WTC11 (cell line): ENCODE results near the gene DACT3. TPM values are rescaled to one million over a fixed set of nuclear protein-coding genes. Genes with fewer than 3 reads are reported as not detected.

Source experiments
- ATAC-seq: fragments of 200-7000 bp; cut with Tn5 transposase; 2 replicates; pipeline ENCODE4 v1.10.0; 2021; ENCODE audit warnings: mild to moderate bottlenecking, moderate library complexity
- CTCF ChIA-PET: fragments of 300-600 bp; sonication (Branson Sonifier 250); formaldehyde crosslinking; loops from one replicate; lab custom pipeline; 2021; ENCODE audit warnings: antibody characterized with exemption; lab: Charles Lee
- POLR2A ChIA-PET: fragments of 350-600 bp; sonication (Branson Sonifier 250); formaldehyde crosslinking; loops from one replicate; lab custom pipeline; 2021; ENCODE audit warnings: antibody characterized with exemption; lab: Charles Lee
- DNase-seq: peaks from one replicate; pipeline ENCODE4 v3.0.0; 2021; ENCODE audit warnings: low spot score
- H3K27ac Mint-ChIP-seq: 2 replicates; pipeline ENCODE4 v1.8.0; 2021; ENCODE audit warnings: mixed read lengths
- H3K27me3 Mint-ChIP-seq: 2 replicates; pipeline ENCODE4 v1.8.0; 2021; ENCODE audit warnings: low read depth, mild to moderate bottlenecking, moderate library complexity, mixed read lengths
- H3K36me3 Mint-ChIP-seq: 2 replicates; pipeline ENCODE4 v1.8.0; 2021; ENCODE audit warnings: mixed read lengths
- H3K4me1 Mint-ChIP-seq: 2 replicates; pipeline ENCODE4 v1.8.0; 2022; ENCODE audit warnings: mixed read lengths
- H3K4me3 Mint-ChIP-seq: 2 replicates; pipeline ENCODE4 v1.8.0; 2021; ENCODE audit warnings: mild to moderate bottlenecking, moderate library complexity, mixed read lengths
- H3K9me3 Mint-ChIP-seq: 2 replicates; pipeline ENCODE4 v1.8.0; 2021; ENCODE audit warnings: mixed read lengths
- FOXP1 ChIP-seq: sonication (generic); formaldehyde crosslinking; IDR thresholded peaks from 2 replicates; pipeline ENCODE4 v1.8.0; 2022; ENCODE audit warnings: missing genetic modification reagents, mild to moderate bottlenecking, moderate library complexity, borderline replicate concordance
- IRF2 ChIP-seq: sonication (generic); formaldehyde crosslinking; IDR thresholded peaks from 2 replicates; pipeline ENCODE4 v1.8.0; 2022; ENCODE audit warnings: low read depth, missing genetic modification reagents, borderline replicate concordance
- NFATC4 ChIP-seq: fragments of 250-450 bp; sonication (Bioruptor Pico); IDR thresholded peaks from 2 replicates; pipeline ENCODE4 v1.9.0; 2021; ENCODE audit warnings: mild to moderate bottlenecking
- NR1H2 ChIP-seq: sonication (generic); formaldehyde crosslinking; IDR thresholded peaks from 2 replicates; pipeline ENCODE4 v1.9.0; 2021; ENCODE audit warnings: mild to moderate bottlenecking, moderate library complexity, missing genetic modification reagents
- PRRX2 ChIP-seq: fragments of 250-450 bp; sonication (Bioruptor Pico); IDR thresholded peaks from 2 replicates; pipeline ENCODE4 v1.8.0; 2021; ENCODE audit warnings: mild to moderate bottlenecking
- TCF7 ChIP-seq: sonication (generic); formaldehyde crosslinking; IDR thresholded peaks from 2 replicates; pipeline ENCODE4 v1.8.0; 2022; ENCODE audit warnings: mild to moderate bottlenecking, low read depth, missing genetic modification reagents, moderate library complexity
- ZNF121 ChIP-seq: sonication (generic); formaldehyde crosslinking; IDR thresholded peaks from 2 replicates; pipeline ENCODE4 v1.8.0; 2023; ENCODE audit warnings: missing genetic modification reagents
- ZNF232 ChIP-seq: sonication (generic); formaldehyde crosslinking; IDR thresholded peaks from 2 replicates; pipeline ENCODE4 v1.8.0; 2022; ENCODE audit warnings: mild to moderate bottlenecking, missing genetic modification reagents
- ZNF396 ChIP-seq: fragments of 250-450 bp; sonication (Bioruptor Pico); IDR thresholded peaks from 2 replicates; pipeline ENCODE4 v1.8.0; 2021; ENCODE audit warnings: mild to moderate bottlenecking, moderate library complexity, borderline replicate concordance
- total RNA-seq: library from RNA; stranded (reverse); gene quantifications from 3 replicates; pipeline ENCODE4 v1.2.3, GENCODE V29; 2021
- TF ChIP-seq, protein P1 (sequence below): sonication (generic); formaldehyde crosslinking; IDR thresholded peaks from 2 replicates; pipeline ENCODE4 v1.8.0; 2022; ENCODE audit warnings: mild to moderate bottlenecking, missing genetic modification reagents
- TF ChIP-seq, protein P2 (sequence below): sonication (generic); formaldehyde crosslinking; IDR thresholded peaks from 2 replicates; pipeline ENCODE4 v1.8.1; 2023; ENCODE audit warnings: mild to moderate bottlenecking, moderate library complexity, missing genetic modification reagents
- TF ChIP-seq, protein P3 (sequence below): sonication (generic); formaldehyde crosslinking; IDR thresholded peaks from 2 replicates; pipeline ENCODE4 v1.8.1; 2022; ENCODE audit warnings: mild to moderate bottlenecking, missing genetic modification reagents, moderate library complexity, borderline replicate concordance
- TF ChIP-seq, protein P4 (sequence below): sonication (generic); formaldehyde crosslinking; IDR thresholded peaks from 2 replicates; pipeline ENCODE4 v1.8.1; 2022; ENCODE audit warnings: mild to moderate bottlenecking, moderate library complexity, missing genetic modification reagents

DACT3 gene
- total RNA-seq, 1 experiment from 2014 or later = 1.9 TPM

DNA sequence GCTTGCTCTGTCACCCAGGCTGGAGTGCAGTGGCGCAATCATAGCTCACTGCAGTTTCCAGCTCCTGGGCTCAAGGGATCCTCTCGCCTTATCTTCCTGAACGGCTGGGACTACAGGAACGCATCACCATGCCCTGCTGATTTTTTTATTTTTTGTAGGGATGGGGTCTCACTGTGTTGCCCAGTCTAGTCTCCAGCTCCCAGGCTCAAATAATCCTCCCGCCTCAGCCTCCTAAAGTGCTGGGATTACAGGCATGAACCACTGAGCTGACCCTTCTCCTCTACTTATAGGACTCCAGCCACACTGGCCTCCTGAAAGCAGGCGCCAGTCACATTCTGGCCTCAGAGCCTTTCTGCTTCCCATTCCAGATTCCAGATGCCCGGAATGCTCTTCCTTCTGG, 10.5 kb downstream of the DACT3 start:
- peak overlapping the region; percentile 67 for H3K4me3 Mint-ChIP-seq
- H3K27ac Mint-ChIP-seq = no peak overlapping the region
- no peaks in the 10 kb centered on the region; the same call in 1 of the 2 replicates for H3K36me3 Mint-ChIP-seq
- H3K4me1 Mint-ChIP-seq = peaks cover 20% of the 10 kb centered on the region
- no peak for DNase-seq
- POLR2A ChIA-PET = interaction anchor here (0.6 kb wide), 1 partner anchor 593 kb away, joined by 4 read pairs; no protein-coding TSS in a partner anchor
- no peak for ATAC-seq
- no peaks in the 10 kb centered on the region for H3K9me3 Mint-ChIP-seq
- H3K27me3 Mint-ChIP-seq = peaks cover 71% of the 10 kb centered on the region
- TF ChIP-seq ZNF121 (peak; percentile 91), NFATC4 (no peak)
- CTCF ChIA-PET = interaction anchor here (0.5 to 2.5 kb wide), 5 partner anchors 9 to 32 kb away, joined by 3 to 9 read pairs (median 3); partner anchors contain the start of gene DACT3

DNA sequence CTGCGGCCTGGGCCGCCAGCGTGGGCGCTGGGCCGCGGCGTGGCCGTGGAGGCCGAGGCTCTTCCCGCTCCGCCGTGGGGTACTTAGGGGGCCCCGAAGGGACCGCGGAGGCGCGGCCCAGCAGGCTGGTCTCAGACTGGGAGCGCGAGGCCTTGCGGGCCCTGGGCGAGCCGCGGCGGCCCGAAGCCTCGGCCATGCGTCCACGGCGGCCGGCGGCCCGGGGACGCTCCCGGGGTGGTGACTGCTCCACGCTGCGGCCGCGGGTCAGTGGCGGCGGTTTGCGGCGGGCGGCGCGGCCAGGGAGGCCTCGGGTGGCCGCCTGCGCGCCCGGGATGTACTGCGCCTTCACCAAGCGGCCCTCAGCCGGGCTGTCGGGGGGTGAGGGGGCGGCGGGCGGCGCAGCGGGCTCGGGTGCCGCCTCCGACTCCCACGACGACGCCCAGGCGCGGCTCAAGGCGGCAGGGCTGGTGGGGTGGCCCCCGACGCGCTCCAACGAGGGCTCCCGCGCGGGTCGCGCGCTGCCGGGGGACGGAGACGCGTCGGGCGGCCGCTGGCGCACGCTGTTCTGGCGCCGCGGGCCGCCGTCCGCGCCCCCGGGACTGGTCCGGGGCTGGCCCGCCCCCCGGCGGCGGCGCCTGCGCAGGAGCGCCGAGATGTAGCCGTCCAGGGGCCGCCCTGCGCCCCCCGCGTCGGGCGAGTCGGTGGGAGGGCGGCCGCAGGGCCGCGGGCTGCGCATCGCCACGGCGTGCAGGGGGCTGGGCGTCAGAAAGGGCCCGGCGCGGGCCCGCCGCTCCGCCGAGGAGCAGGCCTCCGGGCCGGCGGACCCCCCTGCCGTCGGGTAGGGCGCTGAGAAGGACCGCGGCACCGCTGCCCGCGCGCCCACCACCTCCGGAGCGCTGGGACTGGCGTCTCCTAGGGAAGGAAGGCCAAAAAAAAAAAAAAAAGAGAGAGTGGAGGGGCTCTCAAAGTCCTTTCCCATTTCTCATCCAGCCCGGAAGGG, 11.7 kb downstream of the DACT3 start:
- POLR2A ChIA-PET = no interaction called here
- TF ChIP-seq, protein P1, sequence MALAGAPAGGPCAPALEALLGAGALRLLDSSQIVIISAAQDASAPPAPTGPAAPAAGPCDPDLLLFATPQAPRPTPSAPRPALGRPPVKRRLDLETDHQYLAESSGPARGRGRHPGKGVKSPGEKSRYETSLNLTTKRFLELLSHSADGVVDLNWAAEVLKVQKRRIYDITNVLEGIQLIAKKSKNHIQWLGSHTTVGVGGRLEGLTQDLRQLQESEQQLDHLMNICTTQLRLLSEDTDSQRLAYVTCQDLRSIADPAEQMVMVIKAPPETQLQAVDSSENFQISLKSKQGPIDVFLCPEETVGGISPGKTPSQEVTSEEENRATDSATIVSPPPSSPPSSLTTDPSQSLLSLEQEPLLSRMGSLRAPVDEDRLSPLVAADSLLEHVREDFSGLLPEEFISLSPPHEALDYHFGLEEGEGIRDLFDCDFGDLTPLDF (CRISPR knock-in tag) = no peak
- TF ChIP-seq NR1H2 (CRISPR knock-in tag) = no peak
- TF ChIP-seq ZNF396 (CRISPR knock-in tag) = no peak
- TF ChIP-seq IRF2 = 0 out of 2 replicates have a peak, but pooled peaks have one; percentile 67
- TF ChIP-seq, protein P2, sequence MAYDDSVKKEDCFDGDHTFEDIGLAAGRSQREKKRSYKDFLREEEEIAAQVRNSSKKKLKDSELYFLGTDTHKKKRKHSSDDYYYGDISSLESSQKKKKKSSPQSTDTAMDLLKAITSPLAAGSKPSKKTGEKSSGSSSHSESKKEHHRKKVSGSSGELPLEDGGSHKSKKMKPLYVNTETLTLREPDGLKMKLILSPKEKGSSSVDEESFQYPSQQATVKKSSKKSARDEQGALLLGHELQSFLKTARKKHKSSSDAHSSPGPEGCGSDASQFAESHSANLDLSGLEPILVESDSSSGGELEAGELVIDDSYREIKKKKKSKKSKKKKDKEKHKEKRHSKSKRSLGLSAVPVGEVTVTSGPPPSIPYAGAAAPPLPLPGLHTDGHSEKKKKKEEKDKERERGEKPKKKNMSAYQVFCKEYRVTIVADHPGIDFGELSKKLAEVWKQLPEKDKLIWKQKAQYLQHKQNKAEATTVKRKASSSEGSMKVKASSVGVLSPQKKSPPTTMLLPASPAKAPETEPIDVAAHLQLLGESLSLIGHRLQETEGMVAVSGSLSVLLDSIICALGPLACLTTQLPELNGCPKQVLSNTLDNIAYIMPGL (CRISPR knock-in tag) = 0 out of 2 replicates have a peak, but pooled peaks have one; percentile 3
- TF ChIP-seq, protein P3, sequence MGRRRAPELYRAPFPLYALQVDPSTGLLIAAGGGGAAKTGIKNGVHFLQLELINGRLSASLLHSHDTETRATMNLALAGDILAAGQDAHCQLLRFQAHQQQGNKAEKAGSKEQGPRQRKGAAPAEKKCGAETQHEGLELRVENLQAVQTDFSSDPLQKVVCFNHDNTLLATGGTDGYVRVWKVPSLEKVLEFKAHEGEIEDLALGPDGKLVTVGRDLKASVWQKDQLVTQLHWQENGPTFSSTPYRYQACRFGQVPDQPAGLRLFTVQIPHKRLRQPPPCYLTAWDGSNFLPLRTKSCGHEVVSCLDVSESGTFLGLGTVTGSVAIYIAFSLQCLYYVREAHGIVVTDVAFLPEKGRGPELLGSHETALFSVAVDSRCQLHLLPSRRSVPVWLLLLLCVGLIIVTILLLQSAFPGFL (CRISPR knock-in tag) = no peak
- no peak for TF ChIP-seq TCF7 (CRISPR knock-in tag)
- TF ChIP-seq, protein P4, sequence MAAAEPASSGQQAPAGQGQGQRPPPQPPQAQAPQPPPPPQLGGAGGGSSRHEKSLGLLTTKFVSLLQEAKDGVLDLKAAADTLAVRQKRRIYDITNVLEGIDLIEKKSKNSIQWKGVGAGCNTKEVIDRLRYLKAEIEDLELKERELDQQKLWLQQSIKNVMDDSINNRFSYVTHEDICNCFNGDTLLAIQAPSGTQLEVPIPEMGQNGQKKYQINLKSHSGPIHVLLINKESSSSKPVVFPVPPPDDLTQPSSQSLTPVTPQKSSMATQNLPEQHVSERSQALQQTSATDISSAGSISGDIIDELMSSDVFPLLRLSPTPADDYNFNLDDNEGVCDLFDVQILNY (CRISPR knock-in tag) = no peak
- no peak for TF ChIP-seq ZNF232 (CRISPR knock-in tag)
- peak; percentile 69; the same call in 1 of the 2 replicates for TF ChIP-seq FOXP1 (CRISPR knock-in tag)
- TF ChIP-seq PRRX2 (CRISPR knock-in tag) = no peak
- Mint-ChIP-seq H3K4me1 (peaks cover 12% of the 10 kb centered on the region), H3K27me3 (peaks cover 82% of the 10 kb centered on the region), H3K36me3 (no peaks in the 10 kb centered on the region; the same call in 1 of the 2 replicates), H3K27ac (no peak overlapping the region), H3K4me3 (peak overlapping the region; percentile 67), H3K9me3 (no peaks in the 10 kb centered on the region)
- peak; percentile 56 for ATAC-seq
- CTCF ChIA-PET = interaction anchor here (1.3 to 2.5 kb wide), 5 partner anchors 9 to 32 kb away, joined by 3 to 16 read pairs (median 9); partner anchors contain the start of gene DACT3
- no peak for DNase-seq
